ENCODE measurements around the gene SMIM35.

The SMIM35 gene

GRCh38 chr11:118000067-118000849, 86.5 kb downstream of the SMIM35 start:
- no peaks in the 10 kb centered on the region for H3K9me3 ChIP-seq (ENCODE audit: control insufficient read depth, low read length)
- 83 to 92% methylated on average over 2 to 3 of the region's 4 CpGs for WGBS, 2 experiments (ENCODE audit: insufficient coverage in 2 of 2)
- no peak overlapping the region for H3K4me3 ChIP-seq (ENCODE audit: extremely low read depth, insufficient read depth, low read length, poor library complexity, severe bottlenecking)

GRCh38 chr11:117999354-117999993, 87.3 kb downstream of the SMIM35 start:
- Histone ChIP-seq H3K4me1 (ENCODE audit: control insufficient read depth, insufficient read depth, low read length, poor library complexity, severe bottlenecking) (peaks cover 16% of the 10 kb centered on the region), H3K27ac (ENCODE audit: low read depth, low read length, severe bottlenecking) (no peak overlapping the region)
- WGBS, 2 experiments (ENCODE audit: insufficient coverage in 2 of 2), result 80 to 87% methylated on average over 3 of the region's 3 CpGs

More at GRCh38 chr11:118000067-118000849, 86.5 kb downstream of the SMIM35 start:
- Histone ChIP-seq H3K4me1 (ENCODE audit: control insufficient read depth, insufficient read depth, low read length, poor library complexity, severe bottlenecking) (peaks cover 15% of the 10 kb centered on the region), H3K36me3 (ENCODE audit: control insufficient read depth, insufficient read depth, low read length) (no peaks in the 10 kb centered on the region), H3K27ac (ENCODE audit: low read depth, low read length, severe bottlenecking) (no peak overlapping the region)

GRCh38 chr11:117998664-117999353, 88.0 kb downstream of the SMIM35 start:
- 87 to 99% methylated on average over 8 to 10 of the region's 10 CpGs for WGBS, 2 experiments (ENCODE audit: insufficient coverage in 2 of 2)
- H3K36me3 ChIP-seq (ENCODE audit: control insufficient read depth, insufficient read depth, low read length), result no peaks in the 10 kb centered on the region
- H3K9me3 ChIP-seq (ENCODE audit: control insufficient read depth, low read length), result no peaks in the 10 kb centered on the region
- H3K4me1 ChIP-seq (ENCODE audit: control insufficient read depth, insufficient read depth, low read length, poor library complexity, severe bottlenecking), result peaks cover 17% of the 10 kb centered on the region
- H3K27ac ChIP-seq (ENCODE audit: low read depth, low read length, severe bottlenecking), result no peak overlapping the region
- H3K4me3 ChIP-seq (ENCODE audit: extremely low read depth, insufficient read depth, low read length, poor library complexity, severe bottlenecking), result no peak overlapping the region

More at GRCh38 chr11:117999354-117999993, 87.3 kb downstream of the SMIM35 start:
- Histone ChIP-seq H3K4me3 (ENCODE audit: extremely low read depth, insufficient read depth, low read length, poor library complexity, severe bottlenecking) (no peak overlapping the region), H3K36me3 (ENCODE audit: control insufficient read depth, insufficient read depth, low read length) (no peaks in the 10 kb centered on the region), H3K9me3 (ENCODE audit: control insufficient read depth, low read length) (no peaks in the 10 kb centered on the region)

- peaks cover 13% of the 10 kb centered on the region for H3K4me1 ChIP-seq (ENCODE audit: control insufficient read depth, insufficient read depth, low read length, poor library complexity, severe bottlenecking)
- no peaks in the 10 kb centered on the region for H3K36me3 ChIP-seq (ENCODE audit: control insufficient read depth, insufficient read depth, low read length)
- H3K27ac ChIP-seq (ENCODE audit: low read depth, low read length, severe bottlenecking), result no peak overlapping the region
- no peak overlapping the region for H3K4me3 ChIP-seq (ENCODE audit: extremely low read depth, insufficient read depth, low read length, poor library complexity, severe bottlenecking)
- H3K9me3 ChIP-seq (ENCODE audit: control insufficient read depth, low read length), result no peaks in the 10 kb centered on the region
- WGBS, 2 experiments (ENCODE audit: insufficient coverage in 2 of 2), result 92% methylated on average over 6 to 7 of the region's 9 CpGs
Measured at GRCh38 chr11:117997823-117998579, 88.8 kb downstream of the SMIM35 start.

GRCh38 chr11:117997406-117997805, 89.4 kb downstream of the SMIM35 start:
- H3K4me1 ChIP-seq (ENCODE audit: control insufficient read depth, insufficient read depth, low read length, poor library complexity, severe bottlenecking), result peaks cover 7% of the 10 kb centered on the region
- WGBS, 2 experiments (ENCODE audit: insufficient coverage in 2 of 2), result 89 to 100% methylated on average over 2 of the region's 2 CpGs
- no peaks in the 10 kb centered on the region for H3K9me3 ChIP-seq (ENCODE audit: control insufficient read depth, low read length)
- H3K36me3 ChIP-seq (ENCODE audit: control insufficient read depth, insufficient read depth, low read length), result no peaks in the 10 kb centered on the region
- H3K27ac ChIP-seq (ENCODE audit: low read depth, low read length, severe bottlenecking), result no peak overlapping the region
- no peak overlapping the region for H3K4me3 ChIP-seq (ENCODE audit: extremely low read depth, insufficient read depth, low read length, poor library complexity, severe bottlenecking)

- Histone ChIP-seq H3K9me3 (ENCODE audit: control insufficient read depth, low read length) (no peaks in the 10 kb centered on the region), H3K36me3 (ENCODE audit: control insufficient read depth, insufficient read depth, low read length) (no peaks in the 10 kb centered on the region), H3K4me3 (ENCODE audit: extremely low read depth, insufficient read depth, low read length, poor library complexity, severe bottlenecking) (no peak overlapping the region), H3K27ac (ENCODE audit: low read depth, low read length, severe bottlenecking) (no peak overlapping the region), H3K4me1 (ENCODE audit: control insufficient read depth, insufficient read depth, low read length, poor library complexity, severe bottlenecking) (peaks cover 2% of the 10 kb centered on the region)
- WGBS, 2 experiments (ENCODE audit: insufficient coverage in 2 of 2), result 100% methylated on average over 1 to 4 of the region's 4 CpGs
Measured at GRCh38 chr11:117996058-117996457, 90.7 kb downstream of the SMIM35 start.

- Histone ChIP-seq H3K4me3 (ENCODE audit: extremely low read depth, insufficient read depth, low read length, poor library complexity, severe bottlenecking) (no peak overlapping the region), H3K27ac (ENCODE audit: low read depth, low read length, severe bottlenecking) (no peak overlapping the region), H3K4me1 (ENCODE audit: control insufficient read depth, insufficient read depth, low read length, poor library complexity, severe bottlenecking) (peaks cover 2% of the 10 kb centered on the region), H3K36me3 (ENCODE audit: control insufficient read depth, insufficient read depth, low read length) (no peaks in the 10 kb centered on the region), H3K9me3 (ENCODE audit: control insufficient read depth, low read length) (no peaks in the 10 kb centered on the region)
- 95 to 97% methylated on average over 9 to 10 of the region's 11 CpGs for WGBS, 2 experiments (ENCODE audit: insufficient coverage in 2 of 2)
Measured at GRCh38 chr11:117995472-117995871, 91.3 kb downstream of the SMIM35 start.

- 77 to 84% methylated on average over 4 to 6 of the region's 9 CpGs for WGBS, 2 experiments (ENCODE audit: insufficient coverage in 2 of 2)
- Histone ChIP-seq H3K27ac (ENCODE audit: low read depth, low read length, severe bottlenecking) (no peak overlapping the region), H3K9me3 (ENCODE audit: control insufficient read depth, low read length) (no peaks in the 10 kb centered on the region), H3K4me1 (ENCODE audit: control insufficient read depth, insufficient read depth, low read length, poor library complexity, severe bottlenecking) (peaks cover 10% of the 10 kb centered on the region), H3K36me3 (ENCODE audit: control insufficient read depth, insufficient read depth, low read length) (no peaks in the 10 kb centered on the region), H3K4me3 (ENCODE audit: extremely low read depth, insufficient read depth, low read length, poor library complexity, severe bottlenecking) (no peak overlapping the region)
Measured at GRCh38 chr11:117993988-117994745, 92.6 kb downstream of the SMIM35 start.

- Histone ChIP-seq H3K36me3 (ENCODE audit: control insufficient read depth, insufficient read depth, low read length) (no peaks in the 10 kb centered on the region), H3K4me3 (ENCODE audit: extremely low read depth, insufficient read depth, low read length, poor library complexity, severe bottlenecking) (no peak overlapping the region), H3K4me1 (ENCODE audit: control insufficient read depth, insufficient read depth, low read length, poor library complexity, severe bottlenecking) (peaks cover 13% of the 10 kb centered on the region), H3K9me3 (ENCODE audit: control insufficient read depth, low read length) (no peaks in the 10 kb centered on the region), H3K27ac (ENCODE audit: low read depth, low read length, severe bottlenecking) (no peak overlapping the region)
- WGBS, 2 experiments (ENCODE audit: insufficient coverage in 2 of 2), result no CpG with 5 or more reads among the region's 2 CpGs
Measured at GRCh38 chr11:117992620-117993019, 94.1 kb downstream of the SMIM35 start.

- no peaks in the 10 kb centered on the region for H3K36me3 ChIP-seq (ENCODE audit: control insufficient read depth, insufficient read depth, low read length)
- H3K9me3 ChIP-seq (ENCODE audit: control insufficient read depth, low read length), result no peaks in the 10 kb centered on the region
- H3K27ac ChIP-seq (ENCODE audit: low read depth, low read length, severe bottlenecking), result no peak overlapping the region
- H3K4me3 ChIP-seq (ENCODE audit: extremely low read depth, insufficient read depth, low read length, poor library complexity, severe bottlenecking), result no peak overlapping the region
- peaks cover 14% of the 10 kb centered on the region for H3K4me1 ChIP-seq (ENCODE audit: control insufficient read depth, insufficient read depth, low read length, poor library complexity, severe bottlenecking)
- WGBS, 2 experiments (ENCODE audit: insufficient coverage in 2 of 2), result 100% methylated on average over 2 to 3 of the region's 4 CpGs
Measured at GRCh38 chr11:117992136-117992535, 94.6 kb downstream of the SMIM35 start.

Measured in mesodermal cell (in vitro differentiated cells).